ENCODE measurements around the gene ACAA2.

Gene ACAA2

DNA sequence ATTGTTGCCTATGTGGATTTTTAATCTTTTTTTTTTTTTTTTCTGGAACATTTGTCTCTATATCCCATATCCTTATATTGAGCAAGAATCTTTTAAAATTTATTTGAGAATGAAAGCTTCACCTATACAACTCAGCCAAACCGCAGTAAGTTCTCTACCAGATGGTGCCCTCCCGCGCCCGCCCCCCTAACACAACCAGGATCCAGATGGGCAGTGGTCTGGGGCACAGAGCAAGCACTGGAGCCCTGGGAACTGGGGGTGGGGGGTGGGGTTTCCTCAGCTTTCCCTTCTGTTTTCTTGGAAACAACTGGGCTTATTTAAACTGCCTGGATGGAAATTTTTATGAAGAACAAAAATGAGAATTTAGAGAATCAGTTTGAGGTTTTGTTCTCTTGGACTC, 74.6 kb downstream of the ACAA2 start:
- no peak for DNase-seq

DNA sequence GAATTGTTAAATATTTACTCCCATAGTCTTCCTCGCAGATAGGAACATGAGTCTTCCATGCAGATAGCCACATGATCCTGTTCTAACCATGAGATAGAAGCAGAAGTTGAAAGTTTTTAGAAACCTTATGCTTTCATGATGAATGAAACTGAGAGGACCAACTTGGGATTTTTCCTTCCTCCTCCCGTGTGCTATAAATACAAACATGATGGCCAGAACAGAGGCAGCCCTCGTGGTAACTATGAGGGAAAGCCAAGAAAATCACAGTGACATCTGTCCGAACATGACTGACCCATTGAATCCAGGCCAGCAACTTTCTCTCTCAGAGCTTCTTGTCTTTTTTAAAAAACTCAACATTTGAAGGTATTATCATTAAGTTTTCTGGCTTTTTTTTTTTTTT, 78.5 kb downstream of the ACAA2 start:
- DNase-seq, result no peak

DNA sequence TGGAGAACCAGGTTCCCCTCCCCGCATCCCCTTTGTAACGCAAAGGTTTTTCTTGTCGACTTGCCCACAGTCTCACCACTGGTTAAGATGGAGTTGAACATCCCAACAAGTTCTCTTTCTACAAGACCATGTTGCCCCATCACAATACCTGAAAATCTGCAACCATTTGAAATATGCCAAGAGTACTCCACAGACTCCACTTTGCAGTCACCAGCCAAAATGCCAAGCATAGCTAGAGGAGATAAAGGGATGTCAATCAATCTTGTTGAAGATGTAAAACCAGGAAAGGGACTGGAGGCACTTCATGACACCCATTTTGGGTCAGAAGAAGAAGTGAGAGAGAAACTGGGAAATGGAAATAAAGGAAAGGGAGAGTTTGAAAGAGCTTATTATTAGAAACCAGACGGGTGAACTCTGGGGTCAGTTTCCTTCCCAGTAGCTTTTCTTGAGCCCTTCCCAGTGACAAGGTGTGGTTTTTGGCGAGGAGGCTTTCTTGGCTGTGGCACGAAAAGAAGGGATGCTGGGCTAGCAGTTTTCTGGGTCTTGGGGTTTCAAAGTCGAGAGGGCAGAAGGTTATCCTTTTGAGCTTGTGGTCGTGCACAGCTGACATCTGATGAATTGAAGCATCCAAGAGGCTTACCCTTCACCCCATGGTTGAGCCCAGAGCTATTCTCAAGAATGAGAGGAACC, 79.3 kb downstream of the ACAA2 start:
- no peak for DNase-seq

DNA sequence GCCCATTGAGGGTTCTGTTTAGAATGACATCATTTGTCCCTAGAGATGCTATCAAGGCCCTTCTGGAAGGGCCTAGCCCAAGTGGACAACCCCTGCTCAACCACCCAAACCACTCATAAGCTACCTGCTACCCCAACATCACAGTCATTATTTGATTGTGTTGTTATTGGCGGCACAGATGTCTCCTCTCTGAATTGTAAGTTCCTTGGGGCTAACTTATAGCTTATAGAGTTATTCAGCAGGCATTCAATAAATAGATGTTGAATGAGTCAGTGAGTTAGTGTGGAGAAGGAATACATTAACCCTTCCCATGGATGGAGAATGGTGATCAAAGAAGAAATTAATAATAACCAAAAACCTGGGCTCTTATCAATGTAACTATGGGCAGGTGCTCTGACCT, 80.0 kb downstream of the ACAA2 start:
- DNase-seq, result no peak
